Stimulated activated CD4-positive, alpha-beta T cell treated with anti-CD3 and anti-CD28 coated beads, TNF-alpha, amount 100 ng/mL, for 4 hours (primary cell): ENCODE data around the gene MRPS11.
"Not testable (repeated sequence)": the region's sequence is repeated elsewhere in the genome, so short reads cannot be mapped to it uniquely, and the experiment has no call there.

Source experiments
- DNase-seq, 3 experiments: peaks; one replicate each; pipeline ENCODE4 v3.0.0-alpha.2; 2020; ENCODE audit warnings: low read depth in 3 of 3

The MRPS11 gene

DNA sequence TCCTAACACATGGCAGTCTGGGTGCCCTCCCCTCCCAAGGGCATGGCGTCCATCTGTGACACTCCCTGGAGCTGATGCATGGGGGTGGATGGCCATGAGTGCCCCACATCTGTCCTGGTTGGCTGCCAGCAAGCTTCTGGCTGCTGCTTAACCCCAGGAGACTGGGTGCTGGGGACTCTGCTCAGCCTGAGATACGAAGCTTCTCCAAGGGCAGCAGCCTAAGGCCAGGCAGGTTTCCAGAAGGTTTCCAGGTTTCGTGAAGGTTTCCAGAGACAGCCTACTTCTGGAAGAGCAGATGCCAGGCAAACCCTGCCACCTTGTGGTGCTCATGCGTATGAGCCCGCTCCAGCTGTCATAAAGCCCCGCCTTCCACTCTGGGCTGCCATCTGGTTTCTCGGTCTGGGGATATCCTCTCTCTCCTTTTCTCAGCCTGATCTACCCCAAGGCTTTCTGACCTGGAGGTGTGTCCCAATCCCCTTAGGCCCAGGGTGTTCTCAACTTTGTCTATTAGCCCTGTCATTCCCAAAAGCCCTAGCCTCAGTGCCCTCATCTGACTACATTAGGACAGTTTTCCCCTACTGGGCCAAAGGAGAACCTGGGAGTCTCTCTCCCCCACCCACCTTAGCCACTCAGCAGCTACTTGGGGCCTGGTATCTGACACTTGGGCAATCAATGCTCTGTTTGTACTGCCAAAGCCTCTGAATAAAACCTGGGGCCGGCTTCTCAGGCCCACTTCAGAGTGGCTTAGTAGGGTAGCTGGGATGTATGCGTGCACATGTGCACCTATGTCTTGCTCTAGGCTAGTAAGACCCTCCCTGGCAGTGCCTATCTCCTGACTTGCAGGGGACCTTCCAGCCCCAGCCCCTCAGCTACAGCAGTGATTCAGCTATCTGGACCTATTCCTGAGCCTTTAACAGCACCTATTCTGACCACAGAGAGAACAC is 12.4 kb upstream of the MRPS11 start:
- DNase-seq, result no peak

GRCh38 chr15:88456733-88457132 is 10.8 kb upstream of the MRPS11 start:
- DNase-seq, result no peak

GRCh38 chr15:88463870-88464532 is 3.5 kb upstream of the MRPS11 start:
- DNase-seq, result no peak

DNA sequence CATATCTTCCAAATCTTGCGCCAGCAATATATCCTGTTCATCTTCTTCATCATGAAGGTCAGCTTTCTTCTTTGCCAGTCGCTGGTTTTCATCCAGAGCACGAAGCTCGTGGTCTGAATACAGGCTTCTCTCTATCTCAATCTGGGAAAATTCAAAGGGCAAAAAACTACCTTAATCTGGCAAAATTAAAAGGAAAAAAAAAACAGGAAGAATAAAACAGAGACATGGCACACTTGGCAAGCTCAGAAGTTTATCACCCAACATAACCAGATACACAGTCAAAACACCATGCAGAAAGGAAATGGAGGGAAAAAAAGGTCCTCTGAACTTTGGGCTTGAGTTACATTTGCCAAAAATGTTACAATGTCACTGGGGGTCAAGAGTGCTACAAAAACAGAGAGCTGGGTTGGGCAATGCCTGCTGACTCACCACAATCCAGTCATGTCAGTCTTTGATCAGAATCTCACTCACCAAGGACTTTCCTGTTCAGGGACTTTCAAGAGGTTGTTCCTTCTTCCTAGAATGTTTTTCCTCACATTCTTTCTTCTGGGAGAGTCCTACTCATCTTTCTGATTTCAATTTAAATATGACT is 1.8 kb upstream of the MRPS11 start:
- no peak for DNase-seq

DNA sequence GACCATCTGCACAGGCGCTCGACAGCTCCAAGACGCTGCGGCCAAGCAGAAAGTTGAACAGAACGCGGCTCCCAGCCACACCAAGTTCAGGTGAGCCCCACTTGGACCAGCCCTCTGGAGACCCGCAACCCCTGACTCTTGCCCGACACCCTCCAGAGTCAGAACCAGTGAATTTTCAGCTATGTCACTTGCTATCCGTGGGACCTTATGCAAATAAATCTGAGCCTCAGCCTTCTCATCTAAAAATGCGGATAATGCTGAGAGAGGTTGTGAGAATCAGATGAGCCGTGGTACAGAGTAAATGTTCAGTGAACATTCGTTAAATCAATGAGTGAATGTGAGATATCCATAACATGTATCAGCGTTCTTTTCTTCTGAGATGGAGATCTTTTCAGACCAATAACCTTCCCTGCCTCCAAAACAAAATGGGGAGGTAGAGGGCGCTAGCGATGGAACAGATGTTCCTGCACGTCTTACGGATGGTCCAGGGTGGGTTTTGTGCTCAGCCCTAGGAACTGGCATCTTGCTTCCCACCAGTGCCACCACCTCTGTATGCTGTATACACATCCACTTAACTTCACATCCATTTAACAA is 524 bp downstream of the MRPS11 start:
- no peak for DNase-seq

- not testable (repeated sequence) for DNase-seq
These were observed 1.2 kb downstream of the MRPS11 start for GRCh38 chr15:88468721-88469120.

DNA sequence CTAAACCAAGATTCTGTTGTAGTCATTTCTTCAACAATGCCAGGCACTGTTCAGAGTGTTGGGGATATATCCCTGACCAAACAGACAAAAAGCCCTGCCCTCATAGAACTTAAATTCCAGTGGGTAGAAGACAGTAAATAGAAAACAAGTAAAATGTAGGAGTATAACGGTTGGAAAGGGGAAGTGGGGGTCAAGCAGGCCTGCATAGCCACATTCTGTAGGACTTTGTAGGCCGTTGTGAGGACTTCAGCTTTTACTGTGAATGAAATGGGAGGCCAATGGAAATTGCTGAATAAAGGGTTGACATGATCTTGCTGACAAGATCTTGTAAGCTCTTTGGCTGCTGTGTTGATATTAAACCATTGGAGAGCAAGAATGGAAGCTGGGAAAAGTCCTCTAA is 1.8 kb downstream of the MRPS11 start:
- DNase-seq, result no peak

- no peak for DNase-seq
These were observed 3.3 kb downstream of the MRPS11 start for GRCh38 chr15:88470625-88471372.

DNA sequence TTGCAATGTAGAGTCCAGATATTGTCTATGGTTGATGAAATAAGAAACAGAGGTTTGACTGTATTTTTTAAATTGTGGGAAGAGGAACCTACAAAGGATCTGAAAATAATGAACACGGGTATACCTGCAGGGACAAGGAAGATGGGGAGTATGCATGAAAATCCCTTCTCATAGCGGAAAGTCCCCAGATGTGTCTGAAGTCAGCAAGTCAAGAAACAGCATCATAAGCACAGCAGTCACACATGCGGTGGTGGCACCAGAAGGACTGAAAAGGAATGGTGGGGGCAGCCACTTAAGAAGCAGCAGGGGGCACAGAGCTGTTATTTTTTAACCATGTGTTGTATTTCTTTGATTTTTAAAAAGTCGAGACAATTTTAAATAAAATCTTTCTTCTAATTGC is 4.7 kb downstream of the MRPS11 start:
- DNase-seq, result no peak

- not testable (repeated sequence) for DNase-seq
These were observed 6.3 kb downstream of the MRPS11 start for GRCh38 chr15:88473661-88474293.

DNA sequence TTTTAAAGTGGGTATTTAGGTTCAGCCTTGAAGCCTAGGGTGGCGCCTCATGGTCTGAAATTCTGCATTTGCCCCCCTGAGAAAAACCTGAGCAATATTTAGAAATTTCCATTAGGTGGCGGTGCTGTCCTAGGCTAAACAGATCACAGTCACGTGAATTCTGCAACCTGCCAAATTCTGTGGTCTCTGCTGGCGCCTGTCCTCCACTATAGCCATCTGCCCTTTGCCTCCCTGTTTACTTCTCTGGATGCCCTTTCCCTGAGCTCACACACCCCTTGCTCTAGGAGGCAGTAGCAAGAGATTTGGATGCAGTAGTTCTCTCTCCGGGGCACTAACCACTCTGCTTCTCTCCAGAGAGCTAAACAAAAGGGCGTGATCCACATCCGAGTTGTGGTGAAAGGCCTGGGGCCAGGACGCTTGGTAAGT is 9.1 kb downstream of the MRPS11 start:
- DNase-seq, result no peak

- no peak for DNase-seq
These were observed 9.6 kb downstream of the MRPS11 start for GRCh38 chr15:88477126-88477525.

DNA sequence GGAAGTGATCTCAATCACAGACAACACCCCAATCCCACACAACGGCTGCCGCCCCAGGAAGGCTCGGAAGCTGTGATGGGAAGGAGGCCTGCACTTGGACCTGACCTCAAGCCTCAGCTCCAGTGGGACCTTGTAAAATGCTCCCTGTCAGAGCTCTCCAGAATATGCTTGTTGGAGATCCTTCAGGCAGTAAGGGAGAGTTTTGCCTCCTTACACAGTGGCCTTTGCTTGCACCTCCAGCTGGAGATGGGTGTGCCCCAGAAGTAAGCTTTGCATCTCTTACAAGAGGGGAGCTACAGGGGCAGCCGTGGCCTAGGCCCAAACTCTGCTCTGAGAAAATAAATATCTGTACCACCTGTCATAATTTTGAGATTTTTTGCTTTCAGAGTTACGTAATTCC is 10.4 kb downstream of the MRPS11 start:
- DNase-seq, result no peak

DNA sequence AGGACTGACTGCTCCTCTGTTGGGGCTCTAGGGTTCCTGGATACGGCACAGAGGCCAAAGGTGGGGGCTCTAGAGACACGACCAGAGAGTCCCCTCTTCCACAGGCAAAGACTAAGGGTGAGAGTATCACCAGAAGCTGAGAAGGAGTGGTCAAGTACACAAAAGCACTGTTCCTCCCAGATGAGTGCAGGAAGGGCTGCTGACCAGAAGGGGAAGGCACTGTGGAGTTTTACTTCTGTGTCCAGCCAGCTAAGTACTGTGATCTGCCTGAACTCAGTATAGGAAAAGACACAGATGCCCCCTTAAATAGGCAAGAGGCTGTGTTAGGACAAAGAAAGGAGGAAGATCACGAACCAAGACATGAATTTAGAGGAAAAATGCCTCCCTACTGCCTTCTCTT is 11.7 kb downstream of the MRPS11 start:
- no peak for DNase-seq

DNA sequence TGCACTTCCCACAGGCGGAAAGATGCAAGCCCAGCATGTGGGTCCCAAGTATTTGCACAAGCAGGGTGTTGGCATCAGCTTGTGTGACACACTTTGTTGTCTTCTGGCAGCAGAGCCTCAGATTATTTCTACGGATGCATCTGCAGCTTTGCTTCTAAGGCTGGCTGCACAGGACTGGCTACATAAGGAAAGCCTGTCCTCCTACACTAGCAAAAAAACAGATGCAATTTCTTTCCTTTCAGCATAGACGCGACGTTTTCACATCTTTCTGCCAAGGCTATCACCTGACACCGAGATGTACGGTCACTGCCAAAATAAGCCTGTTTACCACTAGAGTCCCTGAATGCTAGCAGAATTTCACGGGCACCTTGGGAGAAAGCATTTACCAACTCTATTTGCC is 13.5 kb downstream of the MRPS11 start:
- no peak for DNase-seq

- no peak for DNase-seq
These were observed 14.8 kb downstream of the MRPS11 start for GRCh38 chr15:88482263-88482662.

- no peak for DNase-seq
These were observed 17.3 kb downstream of the MRPS11 start for GRCh38 chr15:88484682-88485331.

DNA sequence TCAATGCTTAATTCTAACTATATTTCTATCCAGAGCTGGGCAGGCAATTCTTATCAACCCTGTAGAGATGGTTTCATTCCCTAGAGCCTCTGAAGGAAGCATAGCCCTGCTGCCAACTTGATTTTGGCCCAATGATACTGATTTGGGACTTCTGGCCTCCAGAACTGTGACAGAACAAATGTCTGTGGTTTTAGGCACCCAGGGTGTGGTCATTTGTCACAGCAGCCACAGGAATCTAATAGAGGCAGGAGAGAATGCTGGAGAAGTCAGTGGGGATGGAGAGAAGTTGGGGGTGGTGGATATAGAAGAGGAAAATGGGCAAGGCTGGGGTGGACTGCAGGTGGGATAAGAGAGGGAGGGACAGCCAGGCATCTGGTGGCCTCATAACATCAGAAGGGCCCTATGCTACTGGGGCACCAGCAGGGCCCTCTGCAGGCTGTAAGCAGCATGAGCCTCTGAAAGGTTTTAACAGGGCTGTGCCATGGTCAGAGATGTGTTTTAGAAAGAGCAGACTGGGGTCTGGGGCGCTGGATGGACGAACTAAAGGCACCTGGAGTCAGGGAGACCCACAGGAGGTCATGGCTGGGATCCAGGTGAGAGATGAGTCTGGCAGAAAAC is 19.8 kb downstream of the MRPS11 start:
- no peak for DNase-seq

DNA sequence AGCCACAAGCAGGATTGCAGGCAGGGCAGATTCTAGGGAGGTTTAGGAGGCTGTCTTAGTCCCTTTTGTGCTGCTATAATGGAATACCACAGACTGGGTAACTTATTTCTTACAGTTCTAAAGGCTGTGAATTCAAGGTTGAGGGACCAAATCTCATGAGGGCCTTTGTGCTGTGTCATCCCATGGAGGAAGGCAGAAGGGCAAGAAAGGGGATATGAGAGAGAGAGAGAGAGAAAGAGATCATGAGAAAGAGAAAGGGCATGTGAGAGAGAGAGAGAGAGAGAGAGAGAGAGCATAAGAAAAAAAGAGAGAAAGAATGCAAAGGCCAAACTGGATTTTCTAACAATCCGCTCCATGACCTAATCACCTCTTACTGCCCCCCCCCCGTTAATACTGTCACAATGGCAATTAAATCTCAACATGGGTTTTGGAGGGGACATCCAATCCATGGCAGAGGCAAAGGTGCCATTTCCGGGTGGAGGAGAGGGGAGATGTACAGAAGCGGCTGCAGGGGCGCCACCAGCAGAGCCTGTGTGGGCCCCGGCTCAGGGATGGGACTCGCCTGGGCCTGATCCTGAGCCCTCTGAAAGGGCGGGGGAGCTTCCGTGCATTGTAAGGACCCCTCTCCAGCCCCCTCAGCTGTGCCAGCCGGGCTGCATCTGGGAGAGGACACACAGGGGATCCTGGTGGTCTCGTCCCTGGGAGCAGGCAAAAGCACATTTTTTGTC is 20.5 kb downstream of the MRPS11 start:
- no peak for DNase-seq
